ENCODE data around the gene ARHGAP23. TPM values are rescaled to one million over a fixed set of nuclear protein-coding genes. Genes with fewer than 3 reads are reported as not detected.
"Not testable (repeated sequence)": the region's sequence is repeated elsewhere in the genome, so short reads cannot be mapped to it uniquely, and the experiment has no call there.

Gene ARHGAP23
- total RNA-seq, 3 donors from 2014 or later (not counting 1 experiment from before 2014, with no cell fraction given), result 0.19 to 1.8 (median 1.7) TPM

DNA sequence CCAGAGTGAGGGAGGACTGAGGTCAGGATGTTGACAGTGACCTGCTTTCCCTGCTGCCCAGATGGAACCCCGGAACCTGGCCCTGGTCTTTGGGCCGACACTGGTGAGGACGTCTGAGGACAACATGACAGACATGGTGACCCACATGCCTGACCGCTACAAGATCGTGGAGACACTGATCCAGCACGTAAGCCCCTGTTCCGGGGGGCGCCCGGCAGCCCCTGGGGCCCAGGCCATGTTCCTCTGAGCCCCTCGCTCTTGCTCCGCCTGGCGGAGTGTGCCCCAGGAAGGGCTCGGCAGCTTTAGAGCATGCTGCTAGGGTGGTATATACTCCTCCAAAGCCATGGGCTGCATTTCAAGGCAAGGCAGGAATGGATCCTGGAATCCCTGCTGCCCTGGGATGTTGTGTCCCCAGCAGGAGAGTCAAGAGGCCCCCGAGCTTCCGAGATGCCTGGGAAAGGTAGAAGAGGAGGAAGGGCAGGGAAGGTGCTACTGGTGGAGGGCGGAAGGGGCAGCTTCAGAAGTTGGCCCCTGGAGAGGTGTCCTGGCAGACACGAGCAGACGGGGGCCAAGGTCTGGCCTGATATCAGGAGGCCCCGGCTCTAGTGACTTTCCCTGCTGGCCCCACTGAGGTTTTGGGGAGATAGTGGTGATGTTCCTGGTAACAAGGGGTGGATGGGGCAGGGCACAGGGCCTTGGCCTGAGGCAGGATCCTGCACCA is 63.2 kb downstream of the ARHGAP23 start:
- not testable (repeated sequence) for H3K27ac Mint-ChIP-seq; H3K9me3 Mint-ChIP-seq; ATAC-seq; H3K36me3 Mint-ChIP-seq; H3K36me3 ChIP-seq (ENCODE audit: control insufficient read depth, insufficient read depth, low read length); H3K9me3 ChIP-seq (ENCODE audit: control insufficient read depth, insufficient read depth, low read length); H3K4me3 ChIP-seq (ENCODE audit: low read length); H3K4me1 Mint-ChIP-seq; H3K27me3 Mint-ChIP-seq (ENCODE audit: low read depth in 2 of 2); DNase-seq; H3K4me1 ChIP-seq (ENCODE audit: control insufficient read depth, insufficient read depth, low read length); H3K4me3 Mint-ChIP-seq; H3K27me3 ChIP-seq (ENCODE audit: control insufficient read depth, insufficient read depth, low read length); H3K27ac ChIP-seq (ENCODE audit: low read length)
- 92% methylated on average over 19 of the region's 19 CpGs for WGBS (ENCODE audit: insufficient coverage)
- intact Hi-C loops (cut with micrococcal nuclease), result loop anchor here (2.0 kb wide), 1 partner anchor 175 kb away; no protein-coding TSS in a partner anchor

DNA sequence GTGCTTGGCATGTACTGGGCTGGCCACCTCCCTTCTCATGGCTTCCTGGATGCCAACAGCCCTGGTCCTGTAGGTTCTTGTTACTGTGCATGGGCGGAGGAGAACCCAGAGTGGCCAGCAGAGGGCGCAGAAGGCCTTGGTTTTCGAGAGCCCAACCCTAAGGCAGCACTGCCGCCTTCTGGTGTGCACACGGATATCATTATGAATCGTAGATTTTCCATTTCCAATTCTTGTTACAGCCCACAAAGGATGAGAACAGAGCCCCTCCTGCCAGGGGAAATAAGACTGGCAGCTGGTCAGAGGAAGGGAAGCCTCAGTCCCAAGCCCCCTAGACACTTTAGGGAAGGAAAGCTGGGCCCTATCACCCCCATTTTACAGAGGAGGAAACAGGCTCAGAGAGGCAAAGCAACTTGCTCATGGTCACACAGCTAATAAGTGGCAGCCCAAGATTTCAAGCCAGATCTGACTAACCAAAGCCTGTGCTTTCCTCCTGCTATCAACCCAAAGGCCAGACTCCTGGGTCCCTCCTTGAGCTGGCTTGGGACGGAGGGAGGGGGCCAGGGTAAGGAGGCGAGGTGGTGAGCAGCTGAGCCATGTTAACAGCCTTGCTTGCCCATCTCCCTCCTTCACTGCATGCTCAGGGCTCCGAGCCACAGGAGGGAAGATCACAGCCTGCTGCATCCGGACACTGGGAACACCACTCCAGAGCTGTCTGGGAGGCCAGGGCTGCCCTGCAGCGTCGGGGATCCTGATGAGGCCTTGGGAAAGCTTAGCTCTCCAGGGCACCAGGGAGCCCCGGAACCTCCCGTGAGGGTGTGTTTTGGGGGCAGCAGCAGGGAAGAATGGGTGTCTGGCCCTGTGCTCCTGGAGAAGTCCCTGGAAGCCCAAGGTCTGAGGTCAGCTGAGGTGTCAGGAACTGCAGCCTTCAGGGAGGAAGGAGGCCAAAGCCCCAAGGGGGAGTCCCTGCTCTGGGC is 64.1 kb downstream of the ARHGAP23 start:
- DNase-seq (peak; percentile 82 to 92), ATAC-seq (peak; percentile 88 to 97 (median 90))
- intact Hi-C loops (cut with micrococcal nuclease), result loop anchor here (2.0 kb wide), 1 partner anchor 174 kb away; no protein-coding TSS in a partner anchor
- not testable (repeated sequence) for H3K36me3 Mint-ChIP-seq; H3K36me3 ChIP-seq (ENCODE audit: control insufficient read depth, insufficient read depth, low read length); H3K4me1 Mint-ChIP-seq; H3K4me3 Mint-ChIP-seq; H3K9me3 Mint-ChIP-seq; H3K9me3 ChIP-seq (ENCODE audit: control insufficient read depth, insufficient read depth, low read length); H3K27ac Mint-ChIP-seq; H3K27ac ChIP-seq (ENCODE audit: low read length); H3K27me3 ChIP-seq (ENCODE audit: control insufficient read depth, insufficient read depth, low read length); H3K4me3 ChIP-seq (ENCODE audit: low read length); H3K4me1 ChIP-seq (ENCODE audit: control insufficient read depth, insufficient read depth, low read length); H3K27me3 Mint-ChIP-seq (ENCODE audit: low read depth in 2 of 2)
- TF ChIP-seq, protein P1, sequence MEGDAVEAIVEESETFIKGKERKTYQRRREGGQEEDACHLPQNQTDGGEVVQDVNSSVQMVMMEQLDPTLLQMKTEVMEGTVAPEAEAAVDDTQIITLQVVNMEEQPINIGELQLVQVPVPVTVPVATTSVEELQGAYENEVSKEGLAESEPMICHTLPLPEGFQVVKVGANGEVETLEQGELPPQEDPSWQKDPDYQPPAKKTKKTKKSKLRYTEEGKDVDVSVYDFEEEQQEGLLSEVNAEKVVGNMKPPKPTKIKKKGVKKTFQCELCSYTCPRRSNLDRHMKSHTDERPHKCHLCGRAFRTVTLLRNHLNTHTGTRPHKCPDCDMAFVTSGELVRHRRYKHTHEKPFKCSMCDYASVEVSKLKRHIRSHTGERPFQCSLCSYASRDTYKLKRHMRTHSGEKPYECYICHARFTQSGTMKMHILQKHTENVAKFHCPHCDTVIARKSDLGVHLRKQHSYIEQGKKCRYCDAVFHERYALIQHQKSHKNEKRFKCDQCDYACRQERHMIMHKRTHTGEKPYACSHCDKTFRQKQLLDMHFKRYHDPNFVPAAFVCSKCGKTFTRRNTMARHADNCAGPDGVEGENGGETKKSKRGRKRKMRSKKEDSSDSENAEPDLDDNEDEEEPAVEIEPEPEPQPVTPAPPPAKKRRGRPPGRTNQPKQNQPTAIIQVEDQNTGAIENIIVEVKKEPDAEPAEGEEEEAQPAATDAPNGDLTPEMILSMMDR (IDR thresholded peaks at IDR 0.05), result peak; percentile 73
- WGBS (ENCODE audit: insufficient coverage), result 51% methylated on average over 13 of the region's 14 CpGs

GRCh38 chr17:38494152-38494551 is 65.9 kb downstream of the ARHGAP23 start:
- H3K27ac Mint-ChIP-seq; H3K36me3 Mint-ChIP-seq; H3K27ac ChIP-seq (ENCODE audit: low read length); H3K9me3 ChIP-seq (ENCODE audit: control insufficient read depth, insufficient read depth, low read length); intact Hi-C loops (cut with micrococcal nuclease); H3K27me3 Mint-ChIP-seq (ENCODE audit: low read depth in 2 of 2); H3K27me3 ChIP-seq (ENCODE audit: control insufficient read depth, insufficient read depth, low read length); ATAC-seq; H3K36me3 ChIP-seq (ENCODE audit: control insufficient read depth, insufficient read depth, low read length); H3K4me1 ChIP-seq (ENCODE audit: control insufficient read depth, insufficient read depth, low read length); H3K4me3 ChIP-seq (ENCODE audit: low read length); H3K9me3 Mint-ChIP-seq; H3K4me3 Mint-ChIP-seq; H3K4me1 Mint-ChIP-seq; DNase-seq: not testable (repeated sequence)
- 94% methylated on average over 12 of the region's 16 CpGs for WGBS (ENCODE audit: insufficient coverage)

DNA sequence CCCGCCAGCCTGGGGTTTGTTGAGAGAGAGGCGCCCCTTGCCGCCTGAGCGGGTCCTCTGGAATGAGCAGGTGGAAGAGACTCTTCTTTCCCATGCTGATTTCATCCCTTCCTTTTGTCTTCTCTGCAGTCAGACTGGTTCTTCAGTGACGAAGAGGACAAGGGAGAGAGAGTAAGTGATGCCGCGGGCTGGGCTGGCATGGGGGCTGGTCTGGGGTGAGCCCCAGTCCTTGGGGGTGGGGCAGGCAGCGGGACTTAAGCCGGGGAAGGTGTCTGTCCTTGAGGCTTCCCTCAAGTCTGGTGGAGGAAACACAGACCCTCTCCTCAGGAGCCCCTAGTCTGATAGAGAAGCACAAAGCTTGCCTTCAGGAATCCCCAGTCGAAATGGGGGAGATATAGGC is 69.4 kb downstream of the ARHGAP23 start:
- H3K36me3 ChIP-seq (ENCODE audit: control insufficient read depth, insufficient read depth, low read length); H3K4me1 Mint-ChIP-seq; DNase-seq; intact Hi-C loops (cut with micrococcal nuclease); ATAC-seq; H3K9me3 ChIP-seq (ENCODE audit: control insufficient read depth, insufficient read depth, low read length); H3K9me3 Mint-ChIP-seq; H3K4me1 ChIP-seq (ENCODE audit: control insufficient read depth, insufficient read depth, low read length); H3K4me3 ChIP-seq (ENCODE audit: low read length); H3K36me3 Mint-ChIP-seq; H3K27me3 ChIP-seq (ENCODE audit: control insufficient read depth, insufficient read depth, low read length); H3K4me3 Mint-ChIP-seq; H3K27ac ChIP-seq (ENCODE audit: low read length); H3K27me3 Mint-ChIP-seq (ENCODE audit: low read depth in 2 of 2): not testable (repeated sequence)
- peak overlapping the region in 1 of 2 donors; percentile 38 for H3K27ac Mint-ChIP-seq
- WGBS (ENCODE audit: insufficient coverage), result 95% methylated on average over 6 of the region's 10 CpGs
